RWPE2 (cell line): Measurements from ENCODE around the gene PLSCR2.
A peak's percentile ranks its signal among the peaks of the same experiment; 100 is the strongest.
"Not testable (repeated sequence)": the region's sequence is repeated elsewhere in the genome, so short reads cannot be mapped to it uniquely, and the experiment has no call there.

Experiments used
- ATAC-seq: fragments of 200-7000 bp; cut with Tn5 transposase; 3 replicates; pipeline ENCODE4 v1.9.1; 2021; ENCODE audit warnings: low read depth
- DNase-seq: peaks from one replicate; pipeline ENCODE4 v3.0.0-alpha.2; 2020; ENCODE audit warnings: low spot score
- H3K27ac ChIP-seq: fragments of 450-650 bp; 2 replicates; pipeline ENCODE4 v1.5.1; 2017; ENCODE audit warnings: mild to moderate bottlenecking; ENCODE audit not compliant: poor library complexity, severe bottlenecking
- H3K27me3 ChIP-seq: fragments of 250-450 bp; sonication (Bioruptor Pico); 2 replicates; pipeline ENCODE4 v1.5.1; 2021; ENCODE audit warnings: mild to moderate bottlenecking, moderate library complexity; ENCODE audit not compliant: insufficient read depth, poor library complexity, severe bottlenecking
- H3K36me3 ChIP-seq: fragments of 250-450 bp; sonication (Bioruptor Pico); 2 replicates; pipeline ENCODE4 v1.5.1; 2020; ENCODE audit warnings: low read depth, mild to moderate bottlenecking, moderate library complexity
- H3K4me1 ChIP-seq: fragments of 250-450 bp; sonication (Bioruptor Pico); 2 replicates; pipeline ENCODE4 v1.5.1; 2021; ENCODE audit warnings: mild to moderate bottlenecking, moderate library complexity; ENCODE audit not compliant: insufficient read depth, poor library complexity, severe bottlenecking
- H3K4me3 ChIP-seq: fragments of 250-450 bp; sonication (Bioruptor Pico); 2 replicates; pipeline ENCODE4 v1.5.1; 2021; ENCODE audit warnings: mild to moderate bottlenecking, moderate library complexity; ENCODE audit not compliant: severe bottlenecking
- H3K9me3 ChIP-seq: fragments of 250-450 bp; sonication (Bioruptor Pico); 2 replicates; pipeline ENCODE4 v1.5.1; 2021; ENCODE audit warnings: mild to moderate bottlenecking, moderate library complexity; ENCODE audit not compliant: severe bottlenecking
- CTCF ChIP-seq: fragments of 450-650 bp; IDR thresholded peaks from one replicate; pipeline ENCODE4 v1.5.1; 2017; ENCODE audit warnings: mild to moderate bottlenecking, moderate library complexity; ENCODE audit not compliant: poor library complexity, severe bottlenecking

The PLSCR2 gene

GRCh38 chr3:146485297-146485696 lies 15.9 kb upstream of the PLSCR2 start:
- no peaks in the 10 kb centered on the region for H3K9me3 ChIP-seq
- H3K27ac ChIP-seq: no peak overlapping the region
- H3K4me3 ChIP-seq: no peak overlapping the region
- ATAC-seq (no peak), DNase-seq (no peak)
- no peaks in the 10 kb centered on the region for H3K4me1 ChIP-seq
- no peaks in the 10 kb centered on the region for H3K27me3 ChIP-seq
- no peak for TF ChIP-seq CTCF
- H3K36me3 ChIP-seq: no peaks in the 10 kb centered on the region

GRCh38 chr3:146476094-146476740 lies 6.9 kb upstream of the PLSCR2 start:
- H3K4me1 ChIP-seq: peaks cover 4% of the 10 kb centered on the region
- no peak overlapping the region for H3K4me3 ChIP-seq
- no peaks in the 10 kb centered on the region for H3K9me3 ChIP-seq
- TF ChIP-seq CTCF: no peak
- DNase-seq: no peak
- no peak for ATAC-seq
- H3K36me3 ChIP-seq: no peaks in the 10 kb centered on the region
- H3K27ac ChIP-seq: no peak overlapping the region
- H3K27me3 ChIP-seq: no peaks in the 10 kb centered on the region

GRCh38 chr3:146474976-146475375 lies 5.6 kb upstream of the PLSCR2 start:
- not testable (repeated sequence) for ATAC-seq, H3K4me1 ChIP-seq, H3K27me3 ChIP-seq, H3K27ac ChIP-seq, H3K9me3 ChIP-seq, DNase-seq, H3K36me3 ChIP-seq, H3K4me3 ChIP-seq

GRCh38 chr3:146473726-146474125 lies 4.4 kb upstream of the PLSCR2 start:
- TF ChIP-seq CTCF: no peak
- Histone ChIP-seq H3K27ac (no peak overlapping the region), H3K4me1 (peaks cover 4% of the 10 kb centered on the region), H3K27me3 (no peaks in the 10 kb centered on the region), H3K36me3 (no peaks in the 10 kb centered on the region), H3K9me3 (no peaks in the 10 kb centered on the region), H3K4me3 (no peak overlapping the region)
- DNase-seq: no peak
- peak; percentile 40; the same call in 2 of the 3 replicates for ATAC-seq

GRCh38 chr3:146472611-146473010 lies 3.2 kb upstream of the PLSCR2 start:
- ATAC-seq (no peak), DNase-seq (no peak)
- no peak for TF ChIP-seq CTCF
- Histone ChIP-seq H3K27ac (no peak overlapping the region), H3K36me3 (no peaks in the 10 kb centered on the region), H3K9me3 (no peaks in the 10 kb centered on the region), H3K27me3 (no peaks in the 10 kb centered on the region), H3K4me3 (no peak overlapping the region), H3K4me1 (peaks cover 10% of the 10 kb centered on the region)
